AG09319 (cell line): ENCODE results near the gene TRIM45.

ENCODE experiments used
- DNase-seq: peaks from one replicate; pipeline ENCODE4 v3.0.0-alpha.2; 2010; ENCODE audit warnings: low read depth; ENCODE audit errors: extremely low read depth
- TF ChIP-seq, protein P1 (sequence below): IDR thresholded peaks from 2 replicates; pipeline ENCODE4 v1.5.1; 2011; ENCODE audit warnings: low read depth, mild to moderate bottlenecking, inconsistent platforms, low read length, moderate library complexity

The TRIM45 gene

GRCh38 chr1:117089996-117090395 is 31.6 kb downstream of the TRIM45 start:
- no peak for DNase-seq
- TF ChIP-seq, protein P1, sequence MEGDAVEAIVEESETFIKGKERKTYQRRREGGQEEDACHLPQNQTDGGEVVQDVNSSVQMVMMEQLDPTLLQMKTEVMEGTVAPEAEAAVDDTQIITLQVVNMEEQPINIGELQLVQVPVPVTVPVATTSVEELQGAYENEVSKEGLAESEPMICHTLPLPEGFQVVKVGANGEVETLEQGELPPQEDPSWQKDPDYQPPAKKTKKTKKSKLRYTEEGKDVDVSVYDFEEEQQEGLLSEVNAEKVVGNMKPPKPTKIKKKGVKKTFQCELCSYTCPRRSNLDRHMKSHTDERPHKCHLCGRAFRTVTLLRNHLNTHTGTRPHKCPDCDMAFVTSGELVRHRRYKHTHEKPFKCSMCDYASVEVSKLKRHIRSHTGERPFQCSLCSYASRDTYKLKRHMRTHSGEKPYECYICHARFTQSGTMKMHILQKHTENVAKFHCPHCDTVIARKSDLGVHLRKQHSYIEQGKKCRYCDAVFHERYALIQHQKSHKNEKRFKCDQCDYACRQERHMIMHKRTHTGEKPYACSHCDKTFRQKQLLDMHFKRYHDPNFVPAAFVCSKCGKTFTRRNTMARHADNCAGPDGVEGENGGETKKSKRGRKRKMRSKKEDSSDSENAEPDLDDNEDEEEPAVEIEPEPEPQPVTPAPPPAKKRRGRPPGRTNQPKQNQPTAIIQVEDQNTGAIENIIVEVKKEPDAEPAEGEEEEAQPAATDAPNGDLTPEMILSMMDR = no peak

DNA sequence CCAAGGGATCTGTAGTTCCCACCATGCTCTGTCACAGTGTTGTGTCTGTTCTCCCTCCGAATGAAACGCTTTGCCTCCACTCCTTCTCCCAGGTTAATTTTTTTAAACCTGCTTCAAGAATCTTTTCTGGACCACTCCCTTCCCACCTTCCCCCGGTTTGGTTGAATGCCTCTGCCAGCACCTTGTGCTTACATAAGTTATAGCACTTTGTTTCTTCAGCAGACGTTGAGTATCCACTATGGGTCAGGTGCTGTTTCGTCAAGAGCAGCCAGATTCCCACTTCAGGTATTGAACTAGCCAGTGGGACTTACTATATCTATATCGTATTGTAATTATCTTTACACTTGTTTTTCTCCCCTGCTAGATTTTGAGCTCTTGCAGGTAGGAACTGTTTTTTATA is 33.9 kb downstream of the TRIM45 start:
- DNase-seq = no peak
- TF ChIP-seq, protein P1 = no peak

GRCh38 chr1:117084231-117084630 is 37.3 kb downstream of the TRIM45 start:
- DNase-seq = no peak
- TF ChIP-seq, protein P1 = no peak

GRCh38 chr1:117079737-117080136 is 41.8 kb downstream of the TRIM45 start:
- DNase-seq = no peak
- TF ChIP-seq, protein P1 = no peak

- DNase-seq = no peak
- TF ChIP-seq, protein P1 = no peak
Measured at GRCh38 chr1:117077267-117077666, 44.3 kb downstream of the TRIM45 start.

GRCh38 chr1:117076648-117077047 is 44.9 kb downstream of the TRIM45 start:
- DNase-seq = no peak
- TF ChIP-seq, protein P1 = no peak

GRCh38 chr1:117070124-117070523 is 51.4 kb downstream of the TRIM45 start:
- no peak for DNase-seq
- TF ChIP-seq, protein P1 = no peak
